IPS-NIHi7 (cell line): ENCODE results near the gene AKIRIN1.
"Not testable (repeated sequence)": the region's sequence is repeated elsewhere in the genome, so short reads cannot be mapped to it uniquely, and the experiment has no call there.

Experiments
- DNase-seq: peaks from one replicate; pipeline ENCODE4 v3.0.0; 2012; ENCODE audit warnings: mixed read lengths; ENCODE audit errors: extremely low spot score

Gene AKIRIN1

DNA sequence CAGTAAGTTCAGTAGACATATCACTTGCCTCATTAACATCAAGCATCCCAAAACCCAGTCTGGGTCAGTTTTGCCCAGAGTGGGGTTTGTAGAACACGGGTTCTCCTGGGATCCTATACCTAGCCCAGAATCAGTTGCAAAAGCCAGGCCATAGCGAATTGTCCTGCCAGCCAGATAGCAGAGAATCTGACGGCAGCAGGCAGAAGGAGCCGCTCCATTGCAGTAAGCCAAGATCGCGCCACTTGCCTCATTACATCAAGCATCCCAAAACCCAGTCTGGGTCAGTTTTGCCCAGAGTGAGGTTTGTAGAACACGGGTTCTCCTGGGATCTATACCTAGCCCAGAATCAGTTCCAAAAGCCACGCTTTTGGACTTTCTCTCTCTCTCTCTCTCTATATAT is 54.2 kb downstream of the AKIRIN1 start:
- DNase-seq: no peak

DNA sequence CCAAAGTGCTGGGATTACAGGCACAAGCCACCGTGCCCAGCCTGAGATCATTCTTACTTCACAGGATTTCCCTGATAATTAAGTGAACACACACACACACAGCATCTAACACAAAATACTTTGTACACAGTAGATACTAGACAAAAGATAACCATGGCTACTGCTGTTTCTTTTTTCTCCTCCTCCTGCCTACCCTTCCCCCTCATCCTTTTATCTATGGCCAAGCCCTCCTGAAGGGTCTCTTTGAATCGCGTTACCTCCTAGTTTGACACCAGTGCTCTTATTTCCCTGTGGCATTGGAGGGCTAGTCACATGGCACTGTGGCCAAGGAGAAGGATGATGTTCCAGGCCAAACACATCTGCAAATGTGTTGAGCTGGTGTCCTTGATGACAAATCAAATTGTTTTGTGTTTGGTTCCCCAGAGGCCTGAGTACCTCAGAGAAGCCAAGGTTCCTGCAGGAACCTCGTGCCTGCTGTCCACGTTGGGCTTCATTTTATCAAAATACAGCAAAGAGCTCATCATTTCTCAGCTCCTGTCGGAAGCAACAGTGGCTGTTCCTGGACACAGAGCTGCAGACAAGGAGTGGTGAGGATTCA is 55.6 kb downstream of the AKIRIN1 start:
- DNase-seq: no peak

DNA sequence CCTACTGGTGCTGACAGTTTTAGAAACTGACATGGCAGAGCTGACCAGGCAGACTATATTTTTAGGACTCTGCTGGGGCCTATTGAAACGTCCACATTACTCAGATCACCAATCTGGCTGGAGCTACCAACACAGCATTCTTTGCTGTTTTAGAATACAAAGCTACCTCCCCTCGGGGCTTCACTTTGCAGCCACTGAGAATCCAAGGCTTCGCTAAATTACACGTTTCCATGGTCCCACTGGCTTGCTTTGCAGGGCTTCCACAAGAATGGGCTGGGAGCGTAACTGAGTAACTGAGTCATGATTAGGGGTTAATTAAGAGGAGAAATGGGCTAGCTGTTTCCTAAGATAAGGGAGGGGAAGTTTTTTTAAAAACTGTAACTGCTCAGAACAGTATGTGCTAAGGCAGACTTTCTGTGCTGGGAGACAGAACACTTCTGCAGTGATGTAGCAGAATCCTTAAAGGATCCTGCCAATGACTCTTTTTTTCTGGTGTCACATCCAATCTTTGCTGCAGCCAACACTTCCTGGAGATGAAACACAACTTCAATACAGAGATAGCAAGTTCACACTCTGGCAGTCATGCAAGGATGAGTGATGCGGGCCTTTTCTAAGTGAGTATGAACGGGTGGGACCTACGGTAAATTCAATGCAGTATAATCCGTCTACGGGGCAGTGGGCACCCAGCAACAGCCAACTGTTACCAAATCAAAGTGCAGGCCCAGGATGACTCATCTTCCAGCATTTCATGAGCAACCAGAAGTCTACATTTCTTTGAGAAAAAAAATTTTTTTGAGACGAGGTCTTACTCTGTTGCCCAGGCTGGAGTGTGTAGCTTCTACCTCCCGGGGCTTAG is 56.5 kb downstream of the AKIRIN1 start:
- DNase-seq: no peak

DNA sequence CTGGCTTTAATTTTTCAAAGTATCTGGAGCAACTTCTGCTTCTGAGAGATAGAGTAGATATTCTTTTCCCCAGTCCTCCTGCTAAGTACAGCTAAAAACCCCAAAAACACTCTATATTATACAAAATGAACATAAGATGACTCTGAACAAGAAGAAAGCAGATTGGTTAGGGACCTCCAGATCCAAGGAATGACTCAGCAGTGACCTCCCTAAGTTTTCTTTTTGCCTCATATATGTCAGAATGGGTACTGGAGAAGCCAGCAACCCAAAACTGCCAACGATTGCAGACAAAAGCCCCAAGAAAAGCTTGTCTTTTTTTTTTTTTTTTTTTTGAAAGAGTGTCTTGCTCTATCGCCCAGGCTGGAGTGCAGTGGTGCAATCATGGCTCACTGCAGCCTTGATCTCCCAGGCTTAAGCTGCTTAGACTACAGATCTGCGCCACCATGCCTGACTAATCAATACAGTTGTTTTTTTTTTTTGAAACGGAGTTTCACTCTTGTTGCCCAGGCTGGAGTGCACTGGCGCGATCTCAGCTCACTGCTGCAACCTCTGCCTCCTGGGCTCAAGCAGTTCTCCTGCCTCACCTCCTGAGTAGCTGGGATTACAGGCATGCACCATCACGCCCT is 57.8 kb downstream of the AKIRIN1 start:
- no peak for DNase-seq

DNA sequence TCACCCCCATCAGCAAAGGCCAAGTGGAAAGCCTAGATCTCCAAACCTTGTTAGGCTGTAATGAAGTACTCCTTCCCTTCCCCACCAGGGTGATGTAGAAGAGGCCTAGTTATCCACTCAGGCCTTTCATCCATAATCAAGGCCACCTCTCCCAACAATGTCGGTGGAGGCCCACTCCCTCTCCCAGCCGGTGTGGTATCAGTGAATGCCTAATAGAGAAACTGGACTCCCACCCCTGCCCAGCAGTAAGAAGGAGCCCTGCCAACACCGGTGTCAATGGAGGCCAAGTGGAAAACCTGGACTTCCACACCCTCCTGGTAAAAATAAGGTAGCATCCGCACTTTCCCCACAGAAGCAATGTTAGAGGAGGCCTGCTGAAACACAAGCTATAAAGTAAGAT is 58.9 kb downstream of the AKIRIN1 start:
- DNase-seq: no peak

DNA sequence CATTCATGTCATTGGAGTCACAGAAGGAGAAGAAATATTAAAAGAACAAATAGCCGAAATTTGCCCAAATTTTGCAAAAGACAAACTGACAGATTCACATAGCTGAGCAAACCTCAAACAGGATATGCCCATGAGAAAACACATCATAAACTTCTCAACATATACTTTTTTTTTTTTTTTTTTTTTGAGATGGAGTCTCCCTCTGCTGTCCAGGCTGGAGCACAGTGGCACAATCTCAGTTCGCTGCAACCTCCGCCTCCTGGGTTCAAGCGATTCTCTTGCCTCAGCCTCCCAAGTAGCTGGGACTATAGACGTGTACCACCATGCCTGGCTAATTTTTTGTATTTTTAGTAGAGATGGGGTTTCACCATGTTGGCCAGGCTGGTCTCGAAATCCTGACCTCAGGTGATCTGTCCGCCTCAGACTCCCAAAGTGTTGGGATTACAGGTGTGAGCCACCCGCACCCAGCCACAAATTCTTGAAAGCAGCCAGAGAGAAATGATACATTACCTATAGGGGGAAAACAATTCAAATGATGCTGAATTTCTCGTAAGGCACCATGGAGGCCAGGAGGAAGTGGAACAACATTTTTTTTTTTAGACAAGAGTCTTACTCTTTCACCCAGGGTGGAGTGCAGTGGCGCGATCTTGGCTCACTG is 60.2 kb downstream of the AKIRIN1 start:
- DNase-seq: not testable (repeated sequence)

DNA sequence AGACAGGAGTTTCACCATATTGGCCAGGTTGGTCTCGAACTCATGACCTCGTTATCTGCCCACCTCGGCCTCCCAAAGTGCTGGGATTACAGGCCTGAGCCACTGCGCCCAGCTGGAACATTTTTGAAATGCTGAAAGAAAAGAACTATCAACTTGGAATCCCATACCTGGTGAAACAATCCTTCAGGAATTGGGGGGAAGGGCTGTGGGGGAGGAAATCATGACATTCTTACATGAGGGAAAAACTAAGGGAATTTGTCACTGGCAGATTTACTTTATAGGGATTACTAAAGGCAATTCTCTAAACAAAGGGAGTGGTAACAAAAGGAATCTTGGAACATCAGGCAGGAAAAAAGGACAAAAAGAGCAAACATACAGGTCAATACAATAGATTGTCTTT is 60.9 kb downstream of the AKIRIN1 start:
- DNase-seq: no peak

DNA sequence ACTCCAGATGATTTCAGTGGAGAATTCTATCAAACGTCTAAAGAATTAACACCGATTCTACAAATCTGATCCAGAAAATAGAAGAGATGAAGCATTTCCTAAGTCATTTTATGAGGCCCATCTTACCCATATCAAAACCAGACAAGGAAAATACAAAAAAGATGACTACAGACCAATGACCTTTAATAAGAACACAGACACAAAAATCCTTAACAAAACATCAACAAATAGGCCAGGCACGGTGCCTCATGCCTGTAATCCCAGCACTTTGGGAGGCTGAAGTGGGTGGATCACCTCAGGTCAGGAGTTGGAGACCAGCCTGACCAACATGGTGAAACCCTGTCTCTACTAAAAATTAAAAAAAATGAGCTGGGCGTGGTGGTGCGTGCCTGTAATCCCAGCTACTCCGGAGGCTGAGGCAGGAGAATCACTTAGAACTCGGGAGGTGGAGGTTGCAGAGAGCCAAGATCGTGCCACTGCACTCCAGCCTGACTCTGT is 64.2 kb downstream of the AKIRIN1 start:
- not testable (repeated sequence) for DNase-seq
